DND-41 (cell line): Measurements from ENCODE around the gene KCNH1.

Experiments used
- EZH2 ChIP-seq: IDR thresholded peaks from 3 replicates; pipeline ENCODE4 v1.6.1; 2012; ENCODE audit warnings: borderline replicate concordance, low read depth, mild to moderate bottlenecking, moderate library complexity, low read length, inconsistent platforms; ENCODE audit not compliant: severe bottlenecking
- TF ChIP-seq, protein P1 (sequence below): IDR thresholded peaks from 2 replicates; pipeline ENCODE4 v1.5.1; 2012; ENCODE audit warnings: borderline replicate concordance, low read length, moderate library complexity, mild to moderate bottlenecking; ENCODE audit not compliant: poor library complexity, severe bottlenecking; ENCODE audit errors: extremely low read depth

DNA sequence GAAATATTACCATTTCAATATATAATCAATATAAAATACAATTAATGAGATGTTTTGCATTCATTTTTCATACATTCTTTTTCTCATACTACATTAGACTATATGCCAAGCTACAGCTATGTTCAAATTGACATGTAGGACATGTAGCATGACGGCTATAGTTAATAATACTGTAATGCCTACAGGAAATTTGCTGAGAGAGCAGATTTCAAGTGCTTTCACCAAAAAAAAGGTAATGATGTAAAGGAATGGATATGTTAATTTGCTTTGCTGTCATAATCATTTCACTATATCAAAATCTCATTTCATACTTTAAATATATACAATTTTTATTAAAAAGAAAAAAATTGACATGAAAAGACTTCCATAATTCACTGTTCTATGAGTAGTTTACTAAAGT, 215.1 kb downstream of the KCNH1 start:
- TF ChIP-seq, protein P1, sequence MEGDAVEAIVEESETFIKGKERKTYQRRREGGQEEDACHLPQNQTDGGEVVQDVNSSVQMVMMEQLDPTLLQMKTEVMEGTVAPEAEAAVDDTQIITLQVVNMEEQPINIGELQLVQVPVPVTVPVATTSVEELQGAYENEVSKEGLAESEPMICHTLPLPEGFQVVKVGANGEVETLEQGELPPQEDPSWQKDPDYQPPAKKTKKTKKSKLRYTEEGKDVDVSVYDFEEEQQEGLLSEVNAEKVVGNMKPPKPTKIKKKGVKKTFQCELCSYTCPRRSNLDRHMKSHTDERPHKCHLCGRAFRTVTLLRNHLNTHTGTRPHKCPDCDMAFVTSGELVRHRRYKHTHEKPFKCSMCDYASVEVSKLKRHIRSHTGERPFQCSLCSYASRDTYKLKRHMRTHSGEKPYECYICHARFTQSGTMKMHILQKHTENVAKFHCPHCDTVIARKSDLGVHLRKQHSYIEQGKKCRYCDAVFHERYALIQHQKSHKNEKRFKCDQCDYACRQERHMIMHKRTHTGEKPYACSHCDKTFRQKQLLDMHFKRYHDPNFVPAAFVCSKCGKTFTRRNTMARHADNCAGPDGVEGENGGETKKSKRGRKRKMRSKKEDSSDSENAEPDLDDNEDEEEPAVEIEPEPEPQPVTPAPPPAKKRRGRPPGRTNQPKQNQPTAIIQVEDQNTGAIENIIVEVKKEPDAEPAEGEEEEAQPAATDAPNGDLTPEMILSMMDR, result no peak
- no peak for TF ChIP-seq EZH2
